A549 treated with ZK216348 at 1 μM for 4 hours (cell line): ENCODE data around the gene SDR42E1. TPM values are rescaled to one million over a fixed set of nuclear protein-coding genes. Genes with fewer than 3 reads are reported as not detected.

Source experiments
- total RNA-seq: library from RNA; stranded (reverse); fragments of 200-300 nt; extraction: Qiagen RNA extraction; gene quantifications from 5 replicates; pipeline ENCODE4 v1.2.3, GENCODE V29; 2022; ENCODE audit warnings: low read depth

Gene SDR42E1
- 1.2 to 1.7 TPM (median 1.4 TPM) in 5 replicates for total RNA-seq

GRCh38 chr16:82011199-82011641, at the start of gene SDR42E1:
Gene SDR42E1, minus strand, starts transcription at chr16:82011470. Its CDS starts 10,612 bp downstream, at chr16:82000858.

GRCh38 chr16:82034981-82035612, 23.8 kb upstream of the SDR42E1 start, which contains the start of gene HSD17B2:
Gene HSD17B2, plus strand, starts transcription at chr16:82035253. Its CDS starts 172 bp downstream, at chr16:82035425.

Other genes starting within 250 kb of the SDR42E1 start
- gene PLCG2, start 232.2 kb downstream of the SDR42E1 start, total RNA-seq = 3.5 to 5.2 TPM (median 4.5 TPM) in 5 replicates
- gene HSD17B2, start 23.8 kb upstream of the SDR42E1 start, total RNA-seq = not detected in 5 replicates
- 28.6 to 56.5 TPM (median 29.6 TPM) in 5 replicates for gene MPHOSPH6, start 158.8 kb upstream of the SDR42E1 start, total RNA-seq